ENCODE data around the gene EIF3D.

Gene EIF3D

GRCh38 chr22:36464715-36465231 is 64.2 kb downstream of the EIF3D start:
- no peak for DNase-seq

- no peak for DNase-seq
These were observed 65.2 kb downstream of the EIF3D start for GRCh38 chr22:36463783-36464184.

GRCh38 chr22:36461665-36462649 is 67.0 kb downstream of the EIF3D start:
- no peak for DNase-seq

Data from inflammatory macrophage treated with lipopolysaccharide for 4 hours (primary cell).